ENCODE data around the gene JMJD7.

The JMJD7 gene

DNA sequence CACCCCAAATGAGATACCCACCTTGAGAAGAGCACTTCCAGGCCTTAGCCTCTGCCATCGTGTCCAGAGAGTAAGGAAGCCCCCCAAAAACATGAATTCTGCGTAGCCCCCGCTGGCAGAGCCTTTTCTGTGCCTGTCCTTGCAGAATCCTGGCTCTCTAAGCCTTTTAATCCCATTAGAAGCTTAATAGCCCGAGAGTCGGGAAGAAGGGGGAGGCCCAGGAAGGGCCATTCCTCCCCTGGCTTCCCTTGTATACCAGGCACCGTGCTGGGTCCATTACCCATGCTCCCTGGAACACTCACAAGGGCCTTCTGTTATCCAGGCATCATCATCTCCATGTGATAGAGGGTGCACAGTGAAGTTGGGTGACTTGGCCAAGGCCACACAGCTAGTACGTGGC is 58.8 kb downstream of the JMJD7 start:
- DNase-seq: no peak

- DNase-seq: no peak
Measured at GRCh38 chr15:41887161-41887560, 59.3 kb downstream of the JMJD7 start.

Data from eye (tissue), 1 donor.